Measurements from ENCODE around the gene DNAJC9.
A peak's percentile ranks its signal among the peaks of the same experiment; 100 is the strongest.
"Not testable (repeated sequence)": the region's sequence is repeated elsewhere in the genome, so short reads cannot be mapped to it uniquely, and the experiment has no call there.

DNAJC9 gene
- total RNA-seq = 76.8 to 86.6 reads per million in 2 experiments

DNA sequence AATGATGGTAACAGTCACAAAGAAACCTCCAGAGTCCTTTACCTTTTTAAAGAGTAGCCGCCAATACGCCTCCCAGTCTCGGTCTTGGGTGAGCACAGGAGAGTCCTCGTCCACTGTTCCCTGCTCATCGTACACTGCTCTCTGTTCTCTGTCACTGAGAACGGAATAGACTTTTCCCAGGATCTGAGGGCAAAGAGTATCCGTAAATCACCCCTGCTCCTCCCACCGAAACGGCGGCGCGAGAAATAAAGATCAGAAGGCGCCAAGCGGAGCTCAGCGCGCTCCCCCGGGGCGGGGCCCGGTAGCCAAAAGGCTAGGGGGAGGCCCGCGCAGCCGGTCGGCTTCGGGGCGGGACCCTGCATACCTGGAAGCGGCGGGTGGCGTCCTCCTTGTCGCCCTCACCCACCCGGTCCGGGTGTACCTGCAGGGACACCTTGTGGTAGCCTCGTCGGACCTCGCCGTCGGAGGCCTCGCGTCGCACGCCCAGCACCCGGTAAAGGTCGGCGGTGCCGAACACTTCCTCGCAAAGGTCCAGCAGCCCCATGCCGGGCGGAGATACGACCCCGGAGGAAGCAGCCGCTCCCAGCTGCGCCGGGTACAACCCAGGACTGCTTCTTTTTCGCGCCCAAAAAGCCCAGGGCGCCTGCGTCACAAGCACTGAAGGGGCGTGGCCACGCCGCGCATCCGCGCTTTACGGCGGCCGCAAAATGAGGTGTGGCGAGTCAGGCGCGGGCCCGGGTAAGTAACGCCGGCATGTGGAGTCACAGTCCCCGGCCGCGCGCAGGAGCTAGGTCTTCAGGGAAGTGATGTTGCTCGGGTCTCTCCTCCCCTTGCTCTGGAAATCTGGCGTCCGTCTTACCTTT is at the start of gene DNAJC9:
DNAJC9 (minus strand) TSS at position 610 of the 863 bp plus-strand sequence; CDS start at position 544, 66 bp downstream.
- DNase-seq (ENCODE audit: low read depth) = peak; percentile 95

DNA sequence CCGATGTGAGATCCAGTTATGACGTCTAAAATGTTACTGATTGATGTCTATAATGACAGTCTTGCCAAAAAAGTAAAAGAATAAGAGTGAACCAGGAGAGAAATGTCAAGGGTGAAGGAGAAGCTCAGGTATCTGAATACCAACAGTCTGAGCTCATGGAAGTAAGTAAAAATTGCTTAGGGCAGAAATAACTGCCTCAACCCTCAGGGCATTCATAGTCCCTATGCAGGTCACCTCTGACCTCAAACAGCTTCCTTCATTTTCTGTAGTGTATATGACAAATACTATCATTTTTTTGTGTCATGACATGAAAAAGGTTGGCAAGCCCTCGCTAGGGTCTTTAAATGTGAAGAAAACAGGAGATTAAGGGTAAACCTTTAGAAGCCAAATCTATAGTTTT is 46.4 kb upstream of the DNAJC9 start:
- DNase-seq (ENCODE audit: low read depth) = no peak

- DNase-seq (ENCODE audit: low read depth) = no peak
Measured at GRCh38 chr10:73289958-73290357, 42.9 kb upstream of the DNAJC9 start.

DNA sequence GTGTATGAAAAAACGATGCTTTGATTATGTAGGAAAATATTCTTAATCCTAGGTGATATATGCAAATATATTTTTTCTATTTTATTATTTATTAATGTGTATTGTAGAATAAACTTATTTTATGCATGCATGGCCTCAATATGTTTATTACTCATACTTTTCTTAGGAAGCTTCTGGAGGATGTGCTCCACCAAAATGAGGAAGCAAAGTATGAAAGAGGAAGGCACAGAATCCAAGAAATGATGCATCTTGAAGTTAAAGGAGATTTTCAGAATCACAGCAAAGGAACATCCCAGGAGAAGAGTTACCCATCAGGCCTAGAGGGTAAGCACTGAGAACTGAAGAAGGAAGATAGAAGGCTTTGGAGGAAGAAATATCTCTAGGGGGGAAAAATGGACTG is 40.4 kb upstream of the DNAJC9 start:
- DNase-seq (ENCODE audit: low read depth) = no peak

DNA sequence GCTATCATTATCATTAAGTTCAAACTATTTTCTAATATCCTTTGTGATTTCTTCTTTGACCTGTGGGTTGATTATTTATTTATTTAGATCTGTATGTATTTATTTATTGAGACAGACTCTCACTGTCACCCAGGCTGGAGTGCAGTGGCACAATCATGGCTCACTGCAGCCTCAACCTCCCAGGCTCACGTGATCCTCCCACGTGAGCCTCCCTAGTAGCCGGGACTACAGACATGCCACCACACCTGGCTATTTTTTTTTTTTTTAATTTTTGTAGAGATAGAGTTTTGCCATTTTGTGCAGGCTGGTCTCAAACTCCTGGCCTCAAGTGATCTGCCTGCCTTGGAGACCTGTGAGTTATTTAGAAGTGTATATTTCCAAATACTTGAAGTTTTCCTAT is 34.0 kb upstream of the DNAJC9 start:
- DNase-seq (ENCODE audit: low read depth) = no peak

DNA sequence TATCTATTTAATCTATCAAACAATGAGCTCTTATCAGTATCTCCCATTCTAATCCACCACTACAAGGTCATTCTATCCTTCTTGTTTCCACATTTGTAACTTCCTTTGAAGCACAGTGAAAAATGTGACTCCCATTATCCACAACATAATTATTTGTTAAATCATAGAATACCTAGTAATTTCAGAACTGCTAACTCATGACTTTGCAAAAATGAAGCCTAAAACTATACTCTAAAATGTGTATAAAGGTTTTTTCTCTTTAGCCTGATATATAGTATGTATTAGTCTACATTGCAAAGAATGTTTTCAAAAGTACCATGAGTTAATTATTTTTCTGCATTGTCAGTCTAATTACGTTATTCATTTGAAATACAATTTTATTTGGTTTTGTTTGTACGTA is 17.4 kb upstream of the DNAJC9 start:
- no peak for DNase-seq (ENCODE audit: low read depth)

DNA sequence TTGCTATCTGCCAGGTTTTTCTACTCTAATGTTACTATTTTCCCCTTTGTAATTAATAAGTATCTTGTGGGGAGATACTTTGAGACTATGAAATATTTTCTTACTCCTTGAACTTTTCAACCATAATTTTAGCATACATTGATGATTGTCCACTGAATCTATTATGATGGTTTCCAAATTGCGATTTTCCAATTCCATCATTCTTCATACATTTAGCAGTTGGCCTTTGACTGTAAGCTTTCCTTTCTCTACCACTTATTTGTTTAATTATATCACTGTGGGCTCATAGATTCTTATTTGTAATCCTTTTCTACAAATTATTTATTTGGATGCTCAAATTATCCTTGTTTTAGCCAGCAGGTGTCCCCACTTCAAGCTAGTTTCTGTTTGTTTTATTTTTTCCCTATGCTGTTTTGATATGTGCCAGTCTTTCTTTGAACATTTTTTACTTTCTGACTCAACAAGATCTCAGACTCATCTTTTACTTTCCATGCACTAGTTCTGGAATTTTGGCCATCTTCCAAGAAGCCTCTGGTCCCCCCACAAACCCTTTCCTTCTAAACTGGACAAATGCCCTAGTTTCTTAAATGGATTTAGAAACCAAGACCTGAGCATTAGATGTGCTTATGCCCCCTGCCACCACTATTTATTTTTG is 16.8 kb upstream of the DNAJC9 start:
- DNase-seq (ENCODE audit: low read depth) = no peak

DNA sequence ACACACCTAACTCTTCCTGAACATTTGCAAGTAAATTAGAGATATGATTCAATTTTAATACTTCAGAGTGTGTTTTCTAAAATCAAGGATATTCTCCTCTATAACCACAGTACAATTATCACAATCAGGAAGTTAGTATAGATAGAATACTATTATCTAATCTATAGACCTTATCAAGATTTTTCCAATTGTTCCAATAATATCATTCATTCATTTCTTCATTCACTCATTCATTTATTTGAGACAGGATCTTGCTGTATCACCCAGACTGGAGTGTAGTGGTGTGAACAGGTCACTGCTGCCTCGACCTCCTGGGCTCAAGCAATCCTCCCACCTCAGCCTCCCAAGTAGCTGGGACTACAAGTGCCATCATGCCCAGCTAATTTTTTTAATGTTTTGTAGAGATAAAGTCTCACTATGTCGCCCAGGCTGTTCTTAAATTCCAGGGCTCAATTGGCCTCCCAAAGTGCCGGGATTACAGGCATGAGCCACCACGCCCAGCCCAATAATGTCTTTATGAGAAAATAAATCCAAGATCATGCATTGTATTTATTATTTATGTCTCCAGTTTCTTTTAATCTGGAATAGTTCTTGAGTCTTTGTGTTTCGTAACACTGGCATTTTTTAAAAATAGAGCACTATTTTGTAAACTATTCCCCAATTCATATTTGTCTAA is 16.0 kb upstream of the DNAJC9 start:
- no peak for DNase-seq (ENCODE audit: low read depth)

DNA sequence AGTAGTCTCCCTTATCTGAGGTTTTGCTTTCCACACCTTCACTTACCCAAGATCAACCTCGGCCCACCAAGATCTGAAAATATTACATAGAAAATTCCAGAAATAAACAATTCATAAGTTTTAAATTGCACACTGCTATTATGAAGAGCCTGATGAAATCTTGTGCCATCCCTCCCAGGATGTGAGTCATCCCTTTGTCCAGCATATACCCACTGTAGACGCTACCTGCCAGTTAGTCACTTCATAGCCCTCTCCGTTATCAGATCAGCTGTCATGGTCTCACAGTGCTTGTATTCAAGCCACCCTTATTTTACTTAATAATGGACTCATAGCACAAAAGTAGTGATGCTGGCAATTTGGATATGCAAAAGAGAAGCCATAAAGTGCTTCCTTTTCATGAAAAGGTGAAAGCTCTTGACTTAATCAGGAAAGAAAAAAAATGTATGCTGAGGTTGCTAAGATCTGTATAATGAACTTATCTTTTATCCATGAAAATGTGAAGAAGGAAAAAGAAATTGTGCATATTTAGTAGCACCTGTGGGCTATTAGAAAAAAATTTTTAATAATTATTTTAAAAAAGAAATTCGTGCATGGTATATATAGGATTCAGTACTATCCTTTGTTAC is 15.2 kb upstream of the DNAJC9 start:
- no peak for DNase-seq (ENCODE audit: low read depth)

GRCh38 chr10:73261362-73261995 is 14.4 kb upstream of the DNAJC9 start:
- DNase-seq (ENCODE audit: low read depth) = no peak

DNA sequence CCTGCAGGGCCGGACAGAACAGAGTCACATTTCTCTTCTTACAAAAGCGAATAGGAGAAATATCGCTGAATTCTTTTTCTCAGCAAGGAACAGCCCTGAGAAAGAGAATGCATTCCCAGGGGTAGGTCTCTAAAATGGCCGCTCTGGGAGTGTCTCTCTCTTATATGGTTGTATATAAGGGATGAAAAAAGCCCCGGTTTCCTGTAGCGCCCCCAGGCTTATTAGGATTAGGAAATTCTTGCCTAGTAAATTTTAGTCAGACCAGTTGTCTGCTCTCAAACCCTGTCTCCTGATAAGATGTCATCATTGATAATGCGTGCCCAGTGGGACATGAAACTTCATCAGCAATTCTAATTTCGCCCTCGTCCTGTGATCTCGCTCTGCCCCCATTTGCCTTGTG is 11.6 kb upstream of the DNAJC9 start:
- not testable (repeated sequence) for DNase-seq (ENCODE audit: low read depth)

- no peak for DNase-seq (ENCODE audit: low read depth)
Measured at GRCh38 chr10:73253225-73253555, 6.1 kb upstream of the DNAJC9 start.

GRCh38 chr10:73252445-73253224 is 5.6 kb upstream of the DNAJC9 start, which contains the start of gene MRPS16:
TSS of gene MRPS16 (minus strand) at chr10:73252644. CDS start at chr10:73252482, 162 bp downstream.
- peak; percentile 92 for DNase-seq (ENCODE audit: low read depth)

DNA sequence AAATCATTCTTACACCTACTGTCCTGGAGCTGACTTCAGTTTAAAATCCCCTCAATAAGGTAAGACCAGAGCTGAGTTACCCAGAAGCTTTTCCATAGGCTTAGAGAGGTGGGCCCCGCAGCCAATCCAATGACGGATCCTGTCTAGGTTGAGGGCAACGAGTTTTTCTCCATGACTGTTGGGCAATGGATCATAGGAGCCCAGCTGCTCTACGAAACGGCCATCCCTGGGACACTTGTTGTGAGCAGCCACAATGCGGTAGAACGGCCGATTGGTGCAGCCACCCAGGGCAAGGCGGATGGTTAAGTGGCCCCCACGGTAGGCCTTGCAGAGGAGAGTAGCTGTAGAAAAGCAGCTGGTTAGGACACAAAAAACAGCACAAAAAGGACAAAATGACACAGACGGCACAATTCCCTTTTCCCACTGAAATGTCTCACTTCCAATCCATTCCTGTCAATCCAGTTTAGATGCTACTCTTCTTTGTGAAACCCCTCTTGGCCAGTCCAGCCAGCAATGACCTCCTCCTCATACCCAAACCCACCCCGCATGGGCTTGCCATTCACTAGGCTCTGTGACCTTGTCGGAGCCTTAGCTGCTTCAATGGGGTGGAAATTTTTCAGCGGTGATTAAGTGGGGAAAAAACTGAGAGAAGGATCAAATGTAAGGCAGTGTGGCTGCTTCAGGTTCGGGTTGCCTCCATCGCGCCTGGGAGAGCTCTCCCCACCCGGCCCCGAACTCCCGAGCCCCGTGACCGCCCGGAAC is 4.8 kb upstream of the DNAJC9 start:
- DNase-seq (ENCODE audit: low read depth) = no peak

DNA sequence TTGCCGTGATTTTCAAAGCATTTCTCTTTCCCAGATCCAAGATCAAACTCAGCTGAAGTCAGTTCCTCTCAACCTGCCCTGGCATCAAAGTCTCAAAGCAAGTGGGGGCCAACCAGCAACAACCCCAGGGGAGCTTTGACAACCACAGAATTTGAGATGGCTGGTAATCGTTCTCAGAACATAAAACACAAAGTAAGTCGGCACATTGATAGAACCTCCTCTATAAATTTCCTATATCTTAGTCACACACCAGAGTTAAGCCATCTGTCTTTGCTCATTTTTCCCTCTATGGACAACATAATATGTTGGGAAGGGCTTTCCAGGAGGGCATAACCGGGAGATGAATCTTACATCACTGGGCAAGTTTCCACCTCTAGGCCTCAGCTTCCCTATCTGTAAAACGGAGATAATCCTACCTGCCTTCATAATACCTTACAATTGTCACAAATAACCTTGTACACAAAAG is 1.2 kb upstream of the DNAJC9 start:
- no peak for DNase-seq (ENCODE audit: low read depth)

DNA sequence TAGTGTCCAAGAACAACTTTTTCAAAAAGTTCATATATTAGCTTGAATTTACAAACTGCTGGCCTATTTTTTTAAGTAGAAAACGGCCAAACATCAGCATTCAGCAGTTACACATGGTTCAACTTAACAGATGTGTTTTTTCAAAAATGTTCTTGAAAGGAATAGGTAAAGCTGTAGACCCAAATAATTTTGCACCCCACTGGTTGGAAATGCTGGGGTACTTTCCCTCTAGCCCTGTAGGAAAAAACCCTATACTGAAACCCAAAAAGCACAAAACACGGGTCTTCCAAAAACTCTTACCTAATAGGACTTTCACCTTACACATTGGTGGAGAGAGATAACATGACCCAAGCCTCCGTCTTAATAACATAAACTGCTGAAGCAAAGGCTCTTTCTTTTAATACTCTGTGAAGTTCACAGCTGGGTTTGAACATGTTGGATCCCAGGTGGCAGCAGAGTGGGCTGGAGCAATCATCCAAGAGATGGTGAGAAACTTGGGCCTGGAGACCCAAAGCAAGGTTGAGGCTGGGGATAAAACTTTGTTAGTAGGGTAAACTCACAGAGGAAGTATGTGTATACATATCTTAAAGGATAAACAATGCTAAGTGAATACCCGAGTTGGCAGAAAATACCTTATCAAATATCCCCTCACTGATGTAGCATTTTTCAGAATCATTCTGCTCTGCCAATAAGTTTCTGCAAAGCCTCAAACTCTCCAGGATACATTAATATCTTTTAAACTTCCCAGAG is 629 bp upstream of the DNAJC9 start:
- DNase-seq (ENCODE audit: low read depth) = no peak

DNA sequence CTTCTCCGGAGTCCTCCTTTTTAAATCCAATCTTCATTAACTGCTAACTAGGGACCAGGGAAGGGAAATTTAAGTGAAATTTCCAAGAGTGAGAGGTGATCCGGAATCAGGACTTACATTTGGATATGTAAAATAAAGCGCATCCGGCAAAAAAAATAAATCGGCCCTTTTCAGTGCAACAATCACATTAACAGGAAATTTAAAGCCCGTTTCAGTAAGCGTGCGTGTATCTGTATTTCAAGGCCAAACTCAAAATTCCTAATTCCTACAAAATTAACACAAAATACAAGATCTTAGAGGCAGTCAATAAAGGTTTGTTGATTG is 771 bp downstream of the DNAJC9 start:
- DNase-seq (ENCODE audit: low read depth) = no peak

DNA sequence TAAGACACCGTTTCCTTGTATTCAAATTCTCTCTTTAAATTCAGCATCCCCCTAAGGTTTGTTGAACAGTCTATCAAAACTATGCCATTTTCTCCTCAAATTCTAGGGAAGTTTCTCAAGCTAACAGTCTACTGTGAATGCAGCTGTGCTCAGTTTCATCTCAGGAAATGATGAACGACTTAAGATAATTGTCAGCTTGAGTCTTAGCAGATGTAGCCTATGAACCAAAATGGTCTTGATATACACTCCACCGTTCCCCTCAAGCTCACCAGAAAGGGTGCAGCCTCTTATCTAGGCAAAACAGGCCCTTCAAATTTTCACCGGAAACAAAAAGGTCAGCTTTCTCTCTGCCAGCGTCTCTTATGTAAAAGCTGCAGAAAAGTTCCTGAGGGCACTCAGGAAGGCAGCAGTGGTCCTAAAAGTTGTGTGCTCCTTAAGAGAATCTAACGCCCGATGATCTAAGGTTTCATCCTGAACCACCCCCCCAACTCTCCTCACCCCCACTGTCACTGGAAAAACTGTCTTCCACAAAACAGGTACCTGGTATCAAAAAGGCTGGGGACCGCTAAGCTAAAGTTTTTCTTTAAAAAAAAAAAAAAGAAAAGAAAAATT is 2.1 kb downstream of the DNAJC9 start:
- no peak for DNase-seq (ENCODE audit: low read depth)

DNA sequence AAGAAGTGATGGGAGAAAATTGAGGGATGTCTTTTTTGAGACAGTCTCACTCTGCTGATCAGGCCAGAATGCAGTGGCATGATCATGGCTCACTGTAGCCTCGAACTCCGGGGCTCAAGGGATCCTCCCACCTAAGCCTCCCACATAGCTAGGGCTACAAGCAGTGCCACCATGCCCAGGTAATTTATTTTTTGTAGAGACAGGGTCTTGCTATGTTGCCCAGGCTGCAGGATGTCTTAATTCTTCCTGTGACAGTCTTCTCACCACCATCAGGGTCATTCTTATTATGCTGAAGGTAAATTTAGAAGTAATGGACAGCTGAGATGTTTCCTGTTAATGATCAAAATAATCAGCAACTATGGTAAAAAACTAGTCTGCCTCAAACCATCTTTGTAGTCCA is 7.1 kb downstream of the DNAJC9 start:
- no peak for DNase-seq (ENCODE audit: low read depth)
